Thyroid gland (tissue), 4 donors: ENCODE measurements around the gene LGI1.

ENCODE experiments used
- POLR2A ChIP-seq, 2 donors: fragments of 450-650 bp; IDR thresholded peaks; one replicate each; pipeline ENCODE4 v1.6.1; 2017; ENCODE audit warnings: antibody characterized with exemption in 2 of 2, mild to moderate bottlenecking in 2 of 2, moderate library complexity in 1 of 2
- TF ChIP-seq, protein P1 (sequence below), 6 experiments: fragments of 200-600 bp in 3 of 6; fragments of 450-650 bp in 3 of 6; sonication (generic) in 3 of 6; IDR thresholded peaks; one replicate each; pipeline ENCODE4 v1.5.1; 2016 to 2019; ENCODE audit warnings: antibody characterized with exemption in 6 of 6, mild to moderate bottlenecking in 2 of 6, inconsistent platforms in 1 of 6, moderate library complexity in 1 of 6

GRCh38 chr10:93745408-93746065 is 12.2 kb upstream of the LGI1 start:
- TF ChIP-seq, protein P1, sequence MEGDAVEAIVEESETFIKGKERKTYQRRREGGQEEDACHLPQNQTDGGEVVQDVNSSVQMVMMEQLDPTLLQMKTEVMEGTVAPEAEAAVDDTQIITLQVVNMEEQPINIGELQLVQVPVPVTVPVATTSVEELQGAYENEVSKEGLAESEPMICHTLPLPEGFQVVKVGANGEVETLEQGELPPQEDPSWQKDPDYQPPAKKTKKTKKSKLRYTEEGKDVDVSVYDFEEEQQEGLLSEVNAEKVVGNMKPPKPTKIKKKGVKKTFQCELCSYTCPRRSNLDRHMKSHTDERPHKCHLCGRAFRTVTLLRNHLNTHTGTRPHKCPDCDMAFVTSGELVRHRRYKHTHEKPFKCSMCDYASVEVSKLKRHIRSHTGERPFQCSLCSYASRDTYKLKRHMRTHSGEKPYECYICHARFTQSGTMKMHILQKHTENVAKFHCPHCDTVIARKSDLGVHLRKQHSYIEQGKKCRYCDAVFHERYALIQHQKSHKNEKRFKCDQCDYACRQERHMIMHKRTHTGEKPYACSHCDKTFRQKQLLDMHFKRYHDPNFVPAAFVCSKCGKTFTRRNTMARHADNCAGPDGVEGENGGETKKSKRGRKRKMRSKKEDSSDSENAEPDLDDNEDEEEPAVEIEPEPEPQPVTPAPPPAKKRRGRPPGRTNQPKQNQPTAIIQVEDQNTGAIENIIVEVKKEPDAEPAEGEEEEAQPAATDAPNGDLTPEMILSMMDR (IDR thresholded peaks at IDR 0.05), result no peak
- TF ChIP-seq POLR2A (IDR thresholded peaks at IDR 0.05), result no peak
